IPS DF 6.9 (cell line): ENCODE data around the gene FAM107B.

Experiments
- DNase-seq: peaks from one replicate; pipeline ENCODE4 v3.0.0-alpha.2; 2013; ENCODE audit warnings: low read depth, low spot score
- H3K27ac ChIP-seq: one replicate; pipeline ENCODE4 v1.5.1; 2013; ENCODE audit warnings: low read length, control low read depth
- H3K27me3 ChIP-seq: 2 replicates; pipeline ENCODE4 v1.6.1; 2013; ENCODE audit warnings: mild to moderate bottlenecking, low read length; ENCODE audit not compliant: control insufficient read depth, insufficient read depth
- H3K36me3 ChIP-seq: 2 replicates; pipeline ENCODE4 v1.6.1; 2013; ENCODE audit warnings: low read length; ENCODE audit not compliant: control insufficient read depth, insufficient read depth
- H3K4me1 ChIP-seq: 2 replicates; pipeline ENCODE4 v1.6.1; 2013; ENCODE audit warnings: low read length; ENCODE audit not compliant: control insufficient read depth, insufficient read depth
- H3K4me3 ChIP-seq: 2 replicates; pipeline ENCODE4 v1.5.1; 2013; ENCODE audit warnings: mild to moderate bottlenecking, low read length
- H3K9me3 ChIP-seq: 2 replicates; pipeline ENCODE4 v1.6.1; 2013; ENCODE audit warnings: low read length, inconsistent platforms; ENCODE audit not compliant: control insufficient read depth, insufficient read depth
- WGBS: extraction: QIAGEN DNeasy Blood & Tissue Kit; methylation state at CpG from one replicate; pipeline ENCODE4 v1.1.7; 2013; ENCODE audit warnings: mixed read lengths, missing lambda C conversion rate; ENCODE audit not compliant: insufficient read length, insufficient coverage; 5-methylcytosine and 5-hydroxymethylcytosine counted together

FAM107B gene

GRCh38 chr10:14603534-14604102, 171.1 kb downstream of the FAM107B start:
- no peaks in the 10 kb centered on the region for H3K9me3 ChIP-seq
- H3K4me3 ChIP-seq: peak overlapping the region; percentile 89
- 0 out of 2 replicates have a peak, but pooled peaks cover 2% of the 10 kb centered on the region for H3K4me1 ChIP-seq
- H3K36me3 ChIP-seq: no peaks in the 10 kb centered on the region
- H3K27ac ChIP-seq: no peak overlapping the region
- no CpG with 5 or more reads among the region's 58 CpGs for WGBS
- no peak for DNase-seq
- H3K27me3 ChIP-seq: peaks cover 2% of the 10 kb centered on the region; the same call in 1 of the 2 replicates

- Histone ChIP-seq H3K27ac (no peak overlapping the region), H3K9me3 (no peaks in the 10 kb centered on the region), H3K4me1 (0 out of 2 replicates have a peak, but pooled peaks cover 2% of the 10 kb centered on the region), H3K4me3 (peak overlapping the region; percentile 89; the same call in 1 of the 2 replicates), H3K27me3 (peaks cover 2% of the 10 kb centered on the region; the same call in 1 of the 2 replicates), H3K36me3 (no peaks in the 10 kb centered on the region)
- no peak for DNase-seq
- no CpG with 5 or more reads among the region's 9 CpGs for WGBS
Observed at GRCh38 chr10:14602807-14603533, 171.7 kb downstream of the FAM107B start.

GRCh38 chr10:14601872-14602725, 172.6 kb downstream of the FAM107B start:
- Histone ChIP-seq H3K4me1 (0 out of 2 replicates have a peak, but pooled peaks cover 2% of the 10 kb centered on the region), H3K27ac (no peak overlapping the region), H3K27me3 (peaks cover 2% of the 10 kb centered on the region; the same call in 1 of the 2 replicates), H3K4me3 (no peak overlapping the region), H3K36me3 (no peaks in the 10 kb centered on the region), H3K9me3 (no peaks in the 10 kb centered on the region)
- no peak for DNase-seq
- no CpG with 5 or more reads among the region's 16 CpGs for WGBS

DNA sequence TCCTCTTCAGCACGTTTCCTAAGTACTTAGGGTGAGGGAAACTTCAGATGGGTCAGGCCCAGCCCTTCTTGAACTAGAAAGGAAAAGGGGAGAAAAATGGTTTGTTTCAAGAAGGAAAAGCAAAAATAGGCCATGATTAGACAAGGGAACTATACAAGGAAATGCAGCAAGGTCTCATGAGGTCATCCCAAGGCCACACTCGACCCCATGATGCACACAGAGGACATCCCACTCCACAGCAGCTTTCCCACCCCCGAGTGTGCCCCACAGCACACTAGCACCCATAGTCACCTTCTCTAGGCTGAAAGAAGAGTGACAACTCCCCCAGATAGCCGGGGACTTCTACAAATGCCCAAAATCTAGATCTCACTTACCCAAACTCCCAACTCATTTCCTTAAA, 173.4 kb downstream of the FAM107B start:
- no peak overlapping the region for H3K4me3 ChIP-seq
- H3K27ac ChIP-seq: no peak overlapping the region
- peaks cover 2% of the 10 kb centered on the region; the same call in 1 of the 2 replicates for H3K27me3 ChIP-seq
- 0 out of 2 replicates have a peak, but pooled peaks cover 2% of the 10 kb centered on the region for H3K4me1 ChIP-seq
- DNase-seq: no peak
- no peaks in the 10 kb centered on the region for H3K9me3 ChIP-seq
- H3K36me3 ChIP-seq: no peaks in the 10 kb centered on the region
- no CpG with 5 or more reads among the region's 4 CpGs for WGBS

DNA sequence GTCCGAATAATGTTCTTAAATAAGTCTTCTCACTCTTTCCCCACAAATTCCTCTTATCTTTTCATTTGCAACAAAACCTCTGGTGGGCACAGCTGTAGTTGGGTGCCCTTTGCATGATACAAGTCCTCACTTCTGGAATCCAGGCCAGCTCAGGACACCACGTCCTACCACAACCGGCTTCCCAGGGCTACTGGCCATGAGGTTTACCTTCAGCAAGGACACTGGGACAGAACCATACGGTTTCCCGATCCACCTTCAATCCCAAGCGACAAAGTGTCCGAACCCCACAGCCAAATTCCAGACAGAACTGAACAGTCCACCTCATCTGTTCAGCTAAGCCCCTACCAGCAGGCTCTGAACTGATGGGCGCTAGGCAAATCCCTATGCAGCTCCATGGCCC, 174.6 kb downstream of the FAM107B start:
- Histone ChIP-seq H3K4me3 (no peak overlapping the region), H3K4me1 (0 out of 2 replicates have a peak, but pooled peaks cover 2% of the 10 kb centered on the region), H3K27me3 (no peaks in the 10 kb centered on the region; the same call in 1 of the 2 replicates), H3K27ac (no peak overlapping the region), H3K36me3 (no peaks in the 10 kb centered on the region), H3K9me3 (no peaks in the 10 kb centered on the region)
- 100% methylated on average over 1 of the region's 8 CpGs for WGBS
- DNase-seq: no peak

DNA sequence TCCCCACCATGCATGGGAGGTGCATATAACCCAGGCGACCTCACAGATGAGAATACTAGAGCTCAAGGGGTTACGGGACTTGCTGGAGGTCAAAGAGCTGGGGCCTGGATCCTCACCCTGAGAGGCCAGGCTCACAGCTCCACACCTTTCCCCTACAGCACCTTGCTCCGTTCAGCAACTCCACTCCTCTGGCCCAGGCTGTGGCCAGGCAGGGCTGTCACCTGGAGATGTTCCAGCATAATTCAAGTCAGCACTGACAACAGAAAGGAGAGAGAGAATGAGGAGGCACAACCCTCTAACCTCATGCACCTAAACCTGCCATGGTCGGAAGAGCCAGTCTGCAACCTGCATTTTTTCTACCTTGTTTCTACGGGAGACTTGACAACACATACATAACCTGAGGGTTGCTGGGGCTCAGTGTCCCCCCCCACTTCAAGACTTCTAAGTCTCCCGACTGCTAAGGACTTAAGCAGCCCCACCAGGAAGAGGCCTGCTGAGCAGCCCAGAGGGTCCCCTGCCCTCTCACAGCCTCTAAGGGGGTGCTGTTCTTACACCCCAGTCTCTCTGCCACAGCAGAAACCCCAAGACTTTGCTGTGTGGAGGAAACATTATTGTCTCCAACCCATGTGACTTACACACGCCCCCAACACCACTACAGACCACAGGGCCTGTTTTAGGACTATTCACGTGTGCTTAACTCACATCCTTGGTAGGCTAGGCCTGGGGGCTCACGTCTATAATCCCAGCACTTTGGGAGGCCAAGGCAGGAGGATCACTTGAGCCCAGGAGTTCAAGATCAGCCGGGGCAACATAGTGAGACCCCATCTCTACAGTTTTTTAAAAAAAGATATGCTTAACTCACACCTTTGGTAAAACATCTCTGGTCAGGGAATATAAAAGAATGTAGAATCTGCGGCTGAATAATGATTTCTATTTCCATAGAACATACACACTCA, 175.6 kb downstream of the FAM107B start:
- H3K4me3 ChIP-seq: no peak overlapping the region
- no CpG with 5 or more reads among the region's 11 CpGs for WGBS
- no peak overlapping the region for H3K27ac ChIP-seq
- no peaks in the 10 kb centered on the region; the same call in 1 of the 2 replicates for H3K27me3 ChIP-seq
- H3K9me3 ChIP-seq: no peaks in the 10 kb centered on the region
- H3K4me1 ChIP-seq: 0 out of 2 replicates have a peak, but pooled peaks cover 2% of the 10 kb centered on the region
- H3K36me3 ChIP-seq: no peaks in the 10 kb centered on the region
- no peak for DNase-seq

DNA sequence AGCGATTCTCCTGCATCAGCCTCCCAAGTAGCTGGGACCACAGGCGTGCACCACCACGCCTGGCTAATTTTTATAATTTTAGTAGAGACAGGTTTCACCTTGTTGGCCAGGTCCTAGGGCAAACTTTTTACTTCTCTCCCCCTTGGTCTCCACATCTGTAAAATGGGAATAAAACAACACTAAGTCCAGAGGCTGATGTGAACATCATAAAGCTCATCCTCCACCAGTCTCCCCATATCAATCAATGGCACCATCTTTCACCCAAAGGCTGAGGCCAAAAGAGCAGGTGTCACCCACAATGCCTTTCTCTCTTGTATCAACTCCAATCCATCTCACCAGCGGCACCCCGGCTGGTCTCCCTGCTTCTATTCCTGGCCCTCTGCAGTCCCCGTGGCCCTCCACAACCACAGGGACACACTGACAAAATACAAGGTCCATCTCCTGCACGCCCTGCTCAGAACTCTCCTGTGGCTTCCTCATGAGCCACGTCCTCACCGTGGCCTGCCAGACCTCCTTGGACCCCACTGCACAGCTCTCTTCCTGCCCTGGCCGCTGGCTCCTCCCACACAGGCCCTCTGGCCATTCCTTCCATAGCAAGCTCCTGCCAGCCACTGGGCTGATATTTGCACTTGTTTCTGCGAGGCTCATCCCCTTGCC, 179.0 kb downstream of the FAM107B start:
- H3K4me1 ChIP-seq: no peaks in the 10 kb centered on the region

DNA sequence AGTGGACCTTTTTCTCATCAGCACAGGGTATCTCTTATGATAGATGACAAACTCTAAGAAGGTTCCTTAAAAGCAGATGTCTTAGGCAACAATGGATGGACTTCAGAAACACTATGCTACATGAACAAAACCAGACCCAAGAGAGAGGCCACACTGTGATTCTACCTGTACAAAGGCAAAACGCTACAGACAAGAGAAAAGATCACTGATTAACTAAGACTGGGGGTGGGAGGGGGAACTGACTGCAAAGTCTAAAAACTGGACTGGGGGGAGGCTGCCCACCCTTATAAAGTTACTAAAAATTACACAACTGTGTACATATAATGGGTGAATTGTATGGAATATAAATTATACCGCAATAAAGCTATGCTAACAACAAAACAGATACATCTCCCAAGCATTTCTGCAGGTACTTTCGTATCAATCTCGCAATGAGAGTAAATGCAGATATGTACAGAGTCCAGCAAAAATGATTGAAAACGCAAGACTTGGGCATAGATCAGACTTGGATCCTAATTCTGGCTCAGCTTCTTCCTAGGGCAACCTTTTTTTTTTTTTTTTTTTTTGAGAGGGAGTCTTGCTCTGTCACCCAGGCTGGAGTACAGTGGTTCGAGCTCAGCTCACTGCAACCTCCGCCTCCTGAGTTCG, 179.7 kb downstream of the FAM107B start:
- no peak for DNase-seq
- no peaks in the 10 kb centered on the region for H3K9me3 ChIP-seq
- WGBS: no CpG with 5 or more reads among the region's 8 CpGs
- no peaks in the 10 kb centered on the region for H3K27me3 ChIP-seq
- no peak overlapping the region for H3K27ac ChIP-seq
- H3K36me3 ChIP-seq: no peaks in the 10 kb centered on the region
- H3K4me1 ChIP-seq: no peaks in the 10 kb centered on the region
- H3K4me3 ChIP-seq: no peak overlapping the region

More for the DNA sequence above, 179.0 kb downstream of the FAM107B start:
- Histone ChIP-seq H3K27ac (no peak overlapping the region), H3K36me3 (no peaks in the 10 kb centered on the region), H3K4me3 (no peak overlapping the region), H3K9me3 (no peaks in the 10 kb centered on the region), H3K27me3 (no peaks in the 10 kb centered on the region)
- no peak for DNase-seq
- no CpG with 5 or more reads among the region's 11 CpGs for WGBS

DNA sequence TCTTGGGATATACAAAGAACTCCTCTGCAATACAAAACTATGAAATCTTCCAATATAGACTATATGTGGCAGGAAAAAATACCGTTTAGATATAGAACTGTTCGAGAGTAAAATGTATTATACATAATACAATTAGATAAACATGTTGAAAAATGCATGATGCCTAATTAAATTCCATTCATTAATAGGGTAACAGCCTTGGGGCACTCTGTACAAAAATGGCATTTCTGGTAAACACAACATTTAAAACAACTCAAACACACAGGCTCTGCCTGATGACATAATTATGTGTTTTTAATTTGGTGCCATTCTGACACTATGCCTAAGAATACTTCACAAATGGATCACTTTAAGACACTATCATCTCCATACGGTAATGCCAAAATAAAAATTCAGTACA, 180.9 kb downstream of the FAM107B start:
- H3K9me3 ChIP-seq: no peaks in the 10 kb centered on the region
- no peak for DNase-seq
- H3K36me3 ChIP-seq: no peaks in the 10 kb centered on the region
- no CpG with 5 or more reads among the region's 3 CpGs for WGBS
- no peaks in the 10 kb centered on the region for H3K27me3 ChIP-seq
- H3K27ac ChIP-seq: no peak overlapping the region
- H3K4me1 ChIP-seq: no peaks in the 10 kb centered on the region
- no peak overlapping the region for H3K4me3 ChIP-seq
